Vagina (tissue), 2 donors: ENCODE results near the gene SUSD1. TPM values are rescaled to one million over a fixed set of nuclear protein-coding genes. Genes with fewer than 3 reads are reported as not detected.

Source experiments
- DNase-seq, 2 donors: peaks; one replicate each; pipeline ENCODE4 v3.0.0-alpha.2; 2017; ENCODE audit errors: extremely low spot score in 2 of 2
- H3K27ac ChIP-seq: fragments of 200-600 bp; sonication (generic); one replicate; pipeline ENCODE4 v1.5.1; 2019
- H3K27me3 ChIP-seq: fragments of 200-600 bp; sonication (generic); one replicate; pipeline ENCODE4 v1.5.1; 2019
- H3K36me3 ChIP-seq, 2 donors: fragments of 200-600 bp; sonication (generic); one replicate each; pipeline ENCODE4 v1.5.1; 2017 to 2019
- H3K4me1 ChIP-seq: fragments of 200-600 bp; sonication (generic); one replicate; pipeline ENCODE4 v1.5.1; 2019
- H3K4me3 ChIP-seq, 2 donors: fragments of 200-600 bp; sonication (generic); 1 replicate in 1 of 2; 2 replicates in 1 of 2; pipeline ENCODE4 v1.5.1; 2016 to 2019
- H3K9me3 ChIP-seq: fragments of 200-600 bp; sonication (generic); one replicate; pipeline ENCODE4 v1.5.1; 2019
- CTCF ChIP-seq, 3 experiments: fragments of 450-650 bp in 2 of 3; fragments of 200-600 bp in 1 of 3; sonication (generic) in 1 of 3; IDR thresholded peaks; one replicate each; pipeline ENCODE4 v1.5.1; 2017 to 2019; ENCODE audit warnings: antibody characterized with exemption in 3 of 3, mild to moderate bottlenecking in 2 of 3, moderate library complexity in 2 of 3
- POLR2A ChIP-seq, 2 donors: fragments of 450-650 bp; IDR thresholded peaks; one replicate each; pipeline ENCODE4 v1.6.1; 2017; ENCODE audit warnings: antibody characterized with exemption in 2 of 2, mild to moderate bottlenecking in 2 of 2, moderate library complexity in 2 of 2
- POLR2AphosphoS5 ChIP-seq, 2 donors: sonication (generic); formaldehyde crosslinking; IDR thresholded peaks; one replicate each; pipeline ENCODE4 v1.9.0; 2017; ENCODE audit warnings: antibody characterized with exemption in 2 of 2, mild to moderate bottlenecking in 2 of 2, low read depth in 1 of 2; ENCODE audit not compliant: insufficient read depth in 1 of 2
- intact Hi-C: fragments of 100-400 bp; cut with DNase I; formaldehyde crosslinking; loops from one replicate; pipeline ENCODE4 v1.15.1; 2023
- total RNA-seq: library from RNA; depleted of rRNA; stranded (reverse); fragments of >200 nt; gene quantifications from one replicate; pipeline ENCODE4 v1.2.3, GENCODE V29; 2016

SUSD1 gene
- total RNA-seq, 1 donor from 2014 or later = 10.8 TPM

GRCh38 chr9:112207451-112207850 lies 32.4 kb upstream of the SUSD1 start:
- TF ChIP-seq POLR2AphosphoS5 (IDR thresholded peaks at IDR 0.05; ENCODE audit: insufficient read depth in 1 of 2, low read depth in 1 of 2) (no peak), CTCF (IDR thresholded peaks at IDR 0.05) (no peak), POLR2A (IDR thresholded peaks at IDR 0.05) (no peak)
- no peak overlapping the region for H3K4me3 ChIP-seq
- intact Hi-C loops = no loop called here
- peaks cover 0 to 29% of the 10 kb centered on the region in 2 donors for H3K36me3 ChIP-seq
- no peak for DNase-seq
- no peaks in the 10 kb centered on the region for H3K9me3 ChIP-seq
- H3K4me1 ChIP-seq = no peaks in the 10 kb centered on the region
- no peaks in the 10 kb centered on the region for H3K27me3 ChIP-seq
- H3K27ac ChIP-seq = no peak overlapping the region

- Histone ChIP-seq H3K27ac (no peak overlapping the region), H3K9me3 (no peaks in the 10 kb centered on the region), H3K36me3 (peaks cover 0 to 10% of the 10 kb centered on the region in 2 donors), H3K4me3 (no peak overlapping the region), H3K27me3 (no peaks in the 10 kb centered on the region), H3K4me1 (no peaks in the 10 kb centered on the region)
- intact Hi-C loops = no loop called here
- DNase-seq = no peak
- TF ChIP-seq POLR2A (IDR thresholded peaks at IDR 0.05) (no peak), CTCF (IDR thresholded peaks at IDR 0.05) (no peak), POLR2AphosphoS5 (IDR thresholded peaks at IDR 0.05; ENCODE audit: insufficient read depth in 1 of 2, low read depth in 1 of 2) (no peak)
These were observed 28.4 kb upstream of the SUSD1 start for GRCh38 chr9:112203536-112203935.

GRCh38 chr9:112200711-112201110 lies 25.6 kb upstream of the SUSD1 start:
- Histone ChIP-seq H3K27ac (no peak overlapping the region), H3K4me3 (no peak overlapping the region), H3K27me3 (no peaks in the 10 kb centered on the region), H3K4me1 (no peaks in the 10 kb centered on the region), H3K36me3 (no peaks in the 10 kb centered on the region), H3K9me3 (no peaks in the 10 kb centered on the region)
- no peak for DNase-seq
- intact Hi-C loops = no loop called here
- TF ChIP-seq CTCF (IDR thresholded peaks at IDR 0.05) (no peak), POLR2A (IDR thresholded peaks at IDR 0.05) (no peak), POLR2AphosphoS5 (IDR thresholded peaks at IDR 0.05; ENCODE audit: insufficient read depth in 1 of 2, low read depth in 1 of 2) (no peak)

GRCh38 chr9:112198646-112199045 lies 23.5 kb upstream of the SUSD1 start:
- no peak for DNase-seq
- H3K9me3 ChIP-seq = no peaks in the 10 kb centered on the region
- intact Hi-C loops = no loop called here
- H3K27ac ChIP-seq = no peak overlapping the region
- no peak overlapping the region for H3K4me3 ChIP-seq
- H3K27me3 ChIP-seq = no peaks in the 10 kb centered on the region
- no peaks in the 10 kb centered on the region for H3K36me3 ChIP-seq
- no peak for TF ChIP-seq CTCF (IDR thresholded peaks at IDR 0.05)
- TF ChIP-seq POLR2AphosphoS5 (IDR thresholded peaks at IDR 0.05; ENCODE audit: insufficient read depth in 1 of 2, low read depth in 1 of 2) = no peak
- TF ChIP-seq POLR2A (IDR thresholded peaks at IDR 0.05) = no peak
- peaks cover 7% of the 10 kb centered on the region for H3K4me1 ChIP-seq

- Histone ChIP-seq H3K27me3 (no peaks in the 10 kb centered on the region), H3K4me1 (peaks cover 7% of the 10 kb centered on the region), H3K4me3 (no peak overlapping the region), H3K36me3 (no peaks in the 10 kb centered on the region), H3K27ac (peak overlapping the region; percentile 54), H3K9me3 (no peaks in the 10 kb centered on the region)
- no peak for TF ChIP-seq POLR2A (IDR thresholded peaks at IDR 0.05)
- TF ChIP-seq POLR2AphosphoS5 (IDR thresholded peaks at IDR 0.05; ENCODE audit: insufficient read depth in 1 of 2, low read depth in 1 of 2) = no peak
- no peak for TF ChIP-seq CTCF (IDR thresholded peaks at IDR 0.05)
- intact Hi-C loops = no loop called here
- no peak for DNase-seq
These were observed 19.9 kb upstream of the SUSD1 start for GRCh38 chr9:112194969-112195431.
